Measurements from ENCODE around the gene LRRC39.

The LRRC39 gene

GRCh38 chr1:100132566-100133477 lies 45.2 kb downstream of the LRRC39 start, which contains the start of the genes SASS6 and TRMT13 (continued):
- TF ChIP-seq ZNF549 (tag by site-specific recombination; IDR thresholded peaks at IDR 0.05) = no peak
- TF ChIP-seq ZNF626 (tag by site-specific recombination; IDR thresholded peaks at IDR 0.05) = no peak
- no peak for TF ChIP-seq KLF10 (tag by site-specific recombination; IDR thresholded peaks at IDR 0.05)
- TF ChIP-seq ZNF514 (tag by site-specific recombination; IDR thresholded peaks at IDR 0.05) = no peak
- peak; percentile 97 for TF ChIP-seq ZBTB11 (tag by site-specific recombination; conservative IDR thresholded peaks at IDR 0.05; ENCODE audit: low read depth)
- no peak for TF ChIP-seq ZNF140 (tag by site-specific recombination; IDR thresholded peaks at IDR 0.05)
- TF ChIP-seq PRDM10 (tag by site-specific recombination; IDR thresholded peaks at IDR 0.05) = peak; percentile 80
- no peak for TF ChIP-seq ZNF777 (tag by site-specific recombination; IDR thresholded peaks at IDR 0.05; ENCODE audit: borderline replicate concordance)
- TF ChIP-seq TSHZ1 (tag by site-specific recombination; IDR thresholded peaks at IDR 0.05; ENCODE audit: borderline replicate concordance) = no peak
- no peak for TF ChIP-seq ZNF19 (tag by site-specific recombination; IDR thresholded peaks at IDR 0.05; ENCODE audit: low read depth)
- no peak for TF ChIP-seq ZNF274 (IDR thresholded peaks at IDR 0.05; ENCODE audit: low read length)
- no peak for TF ChIP-seq ZNF274 (tag by site-specific recombination; IDR thresholded peaks at IDR 0.05; ENCODE audit: borderline replicate concordance)
- no peak for TF ChIP-seq ZNF214 (tag by site-specific recombination; IDR thresholded peaks at IDR 0.05; ENCODE audit: borderline replicate concordance)
- TF ChIP-seq ZNF121 (tag by site-specific recombination; IDR thresholded peaks at IDR 0.05) = peak; percentile 47; the same call in 1 of the 2 replicates
- peak; percentile 79 for TF ChIP-seq ZBTB20 (tag by site-specific recombination; IDR thresholded peaks at IDR 0.05)
- peak; percentile 80 for TF ChIP-seq ZNF10 (tag by site-specific recombination; IDR thresholded peaks at IDR 0.05)
- 0 out of 2 replicates have a peak, but pooled peaks have one; percentile 46 for TF ChIP-seq ZNF362 (tag by site-specific recombination; IDR thresholded peaks at IDR 0.05)
- peak; percentile 96 for TF ChIP-seq YY1 (tag by site-specific recombination; IDR thresholded peaks at IDR 0.05)
- no peak for TF ChIP-seq ZBTB1 (tag by site-specific recombination; IDR thresholded peaks at IDR 0.05)
- no peak for TF ChIP-seq ZNF571 (tag by site-specific recombination; IDR thresholded peaks at IDR 0.05)
- no peak for TF ChIP-seq ZNF37A (tag by site-specific recombination; IDR thresholded peaks at IDR 0.05)
- TF ChIP-seq KLF17 (tag by site-specific recombination; IDR thresholded peaks at IDR 0.05) = no peak
- TF ChIP-seq ZNF354C (tag by site-specific recombination; IDR thresholded peaks at IDR 0.05; ENCODE audit: borderline replicate concordance, low read depth) = no peak
- peak; percentile 77 for TF ChIP-seq KLF9 (tag by site-specific recombination; IDR thresholded peaks at IDR 0.05; ENCODE audit: low read depth)
- TF ChIP-seq TCF7L2 (IDR thresholded peaks at IDR 0.05; ENCODE audit: borderline replicate concordance, low read depth, low read length) = peak; percentile 70
- TF ChIP-seq KLF1 (tag by site-specific recombination; IDR thresholded peaks at IDR 0.05) = no peak
- TF ChIP-seq ZNF747 (tag by site-specific recombination; IDR thresholded peaks at IDR 0.05) = no peak
